Muscle of arm (tissue), 12 donors: ENCODE results near the gene NARS2. TPM values are rescaled to one million over a fixed set of nuclear protein-coding genes. Genes with fewer than 3 reads are reported as not detected.
"Not testable (repeated sequence)": the region's sequence is repeated elsewhere in the genome, so short reads cannot be mapped to it uniquely, and the experiment has no call there.

Experiments used
- DNase-seq: peaks from one replicate; pipeline ENCODE4 v3.0.0-alpha.2; 2013
- polyA plus RNA-seq, 12 donors: library from polyadenylated mRNA; unstranded; fragments of 120-200 nt; gene quantifications; one replicate each; pipeline ENCODE4 v1.2.1, GENCODE V29; 2013; ENCODE audit not compliant: insufficient read length in 12 of 12

The NARS2 gene
- polyA plus RNA-seq, 12 donors: 11.4 to 25.1 (median 16.9) TPM; not detected in 1

GRCh38 chr11:78547931-78548705, 26.5 kb downstream of the NARS2 start:
- no peak for DNase-seq

GRCh38 chr11:78542007-78542406, 32.7 kb downstream of the NARS2 start:
- no peak for DNase-seq

GRCh38 chr11:78541537-78541936, 33.1 kb downstream of the NARS2 start:
- DNase-seq: no peak

GRCh38 chr11:78540256-78540655, 34.4 kb downstream of the NARS2 start:
- DNase-seq: no peak

- no peak for DNase-seq
Observed at GRCh38 chr11:78539506-78539905, 35.2 kb downstream of the NARS2 start.

GRCh38 chr11:78536933-78537332, 37.7 kb downstream of the NARS2 start:
- DNase-seq: no peak

- DNase-seq: no peak
Observed at GRCh38 chr11:78535920-78536319, 38.7 kb downstream of the NARS2 start.

GRCh38 chr11:78535027-78535426, 39.6 kb downstream of the NARS2 start:
- no peak for DNase-seq

- no peak for DNase-seq
Observed at GRCh38 chr11:78533399-78533798, 41.3 kb downstream of the NARS2 start.

- DNase-seq: no peak
Observed at GRCh38 chr11:78532991-78533390, 41.7 kb downstream of the NARS2 start.

- DNase-seq: no peak
Observed at GRCh38 chr11:78526497-78527146, 48.0 kb downstream of the NARS2 start.

- no peak for DNase-seq
Observed at GRCh38 chr11:78525720-78526119, 48.9 kb downstream of the NARS2 start.

GRCh38 chr11:78520230-78520629, 54.4 kb downstream of the NARS2 start:
- DNase-seq: no peak

GRCh38 chr11:78516281-78516680, 58.4 kb downstream of the NARS2 start:
- DNase-seq: no peak

- no peak for DNase-seq
Observed at GRCh38 chr11:78514922-78515502, 59.7 kb downstream of the NARS2 start.

GRCh38 chr11:78513085-78513484, 61.6 kb downstream of the NARS2 start:
- DNase-seq: not testable (repeated sequence)

- no peak for DNase-seq
Observed at GRCh38 chr11:78510597-78510996, 64.1 kb downstream of the NARS2 start.

GRCh38 chr11:78510025-78510596, 64.6 kb downstream of the NARS2 start:
- no peak for DNase-seq

- DNase-seq: no peak
Observed at GRCh38 chr11:78504708-78505107, 70.0 kb downstream of the NARS2 start.

GRCh38 chr11:78504181-78504580, 70.5 kb downstream of the NARS2 start:
- DNase-seq: no peak

- DNase-seq: no peak
Observed at GRCh38 chr11:78499971-78500370, 74.7 kb downstream of the NARS2 start.

- peak; percentile 7 for DNase-seq
Observed at GRCh38 chr11:78497293-78497692, 77.4 kb downstream of the NARS2 start.
